NCI-H748 (cell line): Measurements from ENCODE around the gene PPT2.

ENCODE experiments used
- DNase-seq: peaks from one replicate; lab custom pipeline; 2025; ENCODE audit not compliant: unreplicated experiment; lab: John Stamatoyannopoulos, UW

PPT2 gene

GRCh38 chr6:32151181-32151862 lies 2.6 kb upstream of the PPT2 start:
- DNase-seq = no peak

- DNase-seq = peak; percentile 37
Observed at GRCh38 chr6:32151863-32152768, 1.8 kb upstream of the PPT2 start, which contains the start of gene PRRT1. Gene PRRT1 (minus strand): TSS chr6:32151939. CDS start chr6:32151827, 112 bp downstream.

GRCh38 chr6:32152769-32153563 lies 975 bp upstream of the PPT2 start:
- no peak for DNase-seq

- peak; percentile 88 for DNase-seq
Observed at GRCh38 chr6:32154514-32155161, 697 bp downstream of the PPT2 start.

GRCh38 chr6:32156891-32157290 lies 3.0 kb downstream of the PPT2 start:
- DNase-seq = no peak

GRCh38 chr6:32158052-32158451 lies 4.1 kb downstream of the PPT2 start:
- no peak for DNase-seq

- no peak for DNase-seq
Observed at GRCh38 chr6:32163559-32164258, 9.8 kb downstream of the PPT2 start.

- DNase-seq = no peak
Observed at GRCh38 chr6:32164295-32164694, 10.4 kb downstream of the PPT2 start, which contains the start of gene EGFL8. Gene EGFL8 (plus strand): TSS chr6:32164595. CDS start chr6:32166166, 1,571 bp downstream.

GRCh38 chr6:32166411-32167061 lies 12.6 kb downstream of the PPT2 start:
- DNase-seq = no peak

- no peak for DNase-seq
Observed at GRCh38 chr6:32167154-32167760, 13.3 kb downstream of the PPT2 start.

- DNase-seq = no peak
Observed at GRCh38 chr6:32167761-32168262, 13.9 kb downstream of the PPT2 start.

GRCh38 chr6:32168350-32168749 lies 14.4 kb downstream of the PPT2 start:
- no peak for DNase-seq

GRCh38 chr6:32168807-32169591 lies 15.1 kb downstream of the PPT2 start:
- DNase-seq = no peak

- no peak for DNase-seq
Observed at GRCh38 chr6:32170294-32170693, 16.4 kb downstream of the PPT2 start.

- no peak for DNase-seq
Observed at GRCh38 chr6:32171234-32171633, 17.3 kb downstream of the PPT2 start.

GRCh38 chr6:32173051-32173727 lies 19.2 kb downstream of the PPT2 start:
- DNase-seq = no peak

GRCh38 chr6:32174416-32174815 lies 20.5 kb downstream of the PPT2 start:
- DNase-seq = no peak

GRCh38 chr6:32175322-32175710 lies 21.4 kb downstream of the PPT2 start:
- no peak for DNase-seq
